Tibial nerve (tissue), 3 donors: ENCODE results near the gene CPNE7.

Source experiments
- POLR2A ChIP-seq, 2 donors: fragments of 450-650 bp; IDR thresholded peaks; one replicate each; pipeline ENCODE4 v1.6.1; 2017; ENCODE audit warnings: antibody characterized with exemption in 2 of 2, mild to moderate bottlenecking in 2 of 2, moderate library complexity in 2 of 2
- TF ChIP-seq, protein P1 (sequence below), 5 experiments: fragments of 200-600 bp in 3 of 5; fragments of 450-650 bp in 2 of 5; sonication (generic) in 3 of 5; IDR thresholded peaks; one replicate each; pipeline ENCODE4 v1.5.1; 2016 to 2019; ENCODE audit warnings: antibody characterized with exemption in 5 of 5, mild to moderate bottlenecking in 3 of 5, moderate library complexity in 2 of 5

DNA sequence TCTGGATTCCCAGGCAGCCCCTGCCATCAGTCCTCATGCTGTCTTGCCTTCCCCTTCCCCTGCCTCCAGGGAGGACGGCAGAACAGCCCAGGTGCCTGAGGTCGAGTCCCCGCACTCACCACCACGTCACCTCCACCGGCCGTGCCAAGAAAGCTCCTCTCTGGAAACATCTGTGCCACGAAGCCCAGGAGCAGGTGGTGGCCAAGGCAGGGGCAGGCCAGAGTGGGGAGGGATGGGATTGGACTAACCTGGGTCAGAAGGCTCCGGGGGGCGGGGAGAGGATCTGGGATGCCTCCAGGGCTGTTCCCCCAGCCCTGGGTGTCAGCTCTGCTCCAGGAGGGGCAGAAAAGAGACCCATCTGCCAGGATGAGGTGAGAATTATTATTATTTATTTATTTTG lies 30.4 kb downstream of the CPNE7 start:
- TF ChIP-seq POLR2A (IDR thresholded peaks at IDR 0.05), result no peak
- TF ChIP-seq, protein P1, sequence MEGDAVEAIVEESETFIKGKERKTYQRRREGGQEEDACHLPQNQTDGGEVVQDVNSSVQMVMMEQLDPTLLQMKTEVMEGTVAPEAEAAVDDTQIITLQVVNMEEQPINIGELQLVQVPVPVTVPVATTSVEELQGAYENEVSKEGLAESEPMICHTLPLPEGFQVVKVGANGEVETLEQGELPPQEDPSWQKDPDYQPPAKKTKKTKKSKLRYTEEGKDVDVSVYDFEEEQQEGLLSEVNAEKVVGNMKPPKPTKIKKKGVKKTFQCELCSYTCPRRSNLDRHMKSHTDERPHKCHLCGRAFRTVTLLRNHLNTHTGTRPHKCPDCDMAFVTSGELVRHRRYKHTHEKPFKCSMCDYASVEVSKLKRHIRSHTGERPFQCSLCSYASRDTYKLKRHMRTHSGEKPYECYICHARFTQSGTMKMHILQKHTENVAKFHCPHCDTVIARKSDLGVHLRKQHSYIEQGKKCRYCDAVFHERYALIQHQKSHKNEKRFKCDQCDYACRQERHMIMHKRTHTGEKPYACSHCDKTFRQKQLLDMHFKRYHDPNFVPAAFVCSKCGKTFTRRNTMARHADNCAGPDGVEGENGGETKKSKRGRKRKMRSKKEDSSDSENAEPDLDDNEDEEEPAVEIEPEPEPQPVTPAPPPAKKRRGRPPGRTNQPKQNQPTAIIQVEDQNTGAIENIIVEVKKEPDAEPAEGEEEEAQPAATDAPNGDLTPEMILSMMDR (IDR thresholded peaks at IDR 0.05), result no peak
